Kasumi-1 (cell line): ENCODE data around the gene FHL1.

Experiments
- DNase-seq, 2 experiments: peaks; one replicate each; lab custom pipeline; 2025; lab: John Stamatoyannopoulos, UW

Gene FHL1

DNA sequence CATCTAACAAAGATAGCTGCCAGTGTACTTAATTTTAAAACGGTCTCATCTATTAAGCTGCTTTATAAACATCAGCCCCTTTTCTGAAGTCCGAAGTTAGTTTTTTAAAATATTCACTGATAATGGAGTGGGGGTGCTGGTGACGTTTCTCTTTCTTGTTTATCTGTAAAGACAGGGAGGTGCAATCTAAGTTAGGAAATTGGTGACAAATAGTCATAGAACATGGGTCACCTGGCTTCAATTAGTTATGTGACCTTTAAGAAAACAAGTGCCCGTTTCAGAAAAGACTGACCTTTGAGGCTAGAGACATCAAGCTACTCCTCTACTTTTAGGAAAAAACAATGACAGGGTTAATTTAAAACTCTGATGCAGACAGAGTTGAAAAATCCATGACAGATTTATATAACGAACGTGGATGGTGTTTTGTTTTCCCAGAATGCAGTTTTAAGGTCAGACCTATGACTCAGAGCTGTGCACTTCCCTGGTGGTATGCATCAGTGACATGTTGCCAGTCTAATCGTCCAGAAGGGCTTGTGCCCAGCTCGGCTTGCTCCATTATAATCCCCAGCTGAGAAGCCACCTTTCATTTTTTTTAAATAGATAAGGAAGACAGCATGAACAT, 38.2 kb downstream of the FHL1 start:
- DNase-seq: no peak

DNA sequence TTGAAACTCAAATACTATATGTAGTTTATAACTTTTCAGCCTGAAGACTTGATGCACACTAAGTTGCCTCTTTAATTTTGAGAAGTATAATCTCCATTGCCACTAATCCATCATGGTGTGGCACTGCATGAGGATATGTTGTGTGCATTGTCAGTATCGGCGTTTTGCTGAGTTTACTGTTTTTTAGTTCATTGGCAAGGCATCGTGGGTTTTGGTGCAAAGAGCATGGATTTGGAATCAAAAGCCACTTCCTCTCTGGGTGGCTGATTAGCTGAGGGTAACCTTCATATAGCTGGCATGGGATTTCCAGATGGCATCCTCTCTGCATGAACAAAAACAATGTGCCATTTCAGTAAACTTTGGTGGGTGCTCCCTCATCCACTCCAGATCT, 38.7 kb downstream of the FHL1 start:
- no peak for DNase-seq

DNA sequence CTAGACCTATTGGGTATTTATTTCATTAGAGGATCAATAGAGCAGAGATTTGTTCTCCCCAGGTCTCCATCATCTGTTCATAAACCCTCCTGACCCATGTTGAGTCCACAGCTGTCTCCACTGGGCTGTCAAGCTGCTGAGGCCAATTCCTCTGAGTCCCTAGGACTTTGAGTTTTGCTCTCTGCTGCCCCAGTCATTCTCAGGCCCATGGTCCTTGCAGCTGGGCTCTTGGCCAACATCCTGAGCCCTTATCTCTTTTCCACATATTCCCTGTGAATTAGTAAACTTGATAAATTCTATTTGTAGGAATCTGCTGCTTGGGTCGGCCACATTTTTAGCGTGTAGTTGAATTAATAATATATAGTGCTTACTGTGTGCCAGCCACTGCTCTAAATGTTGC, 41.9 kb downstream of the FHL1 start:
- DNase-seq: no peak

DNA sequence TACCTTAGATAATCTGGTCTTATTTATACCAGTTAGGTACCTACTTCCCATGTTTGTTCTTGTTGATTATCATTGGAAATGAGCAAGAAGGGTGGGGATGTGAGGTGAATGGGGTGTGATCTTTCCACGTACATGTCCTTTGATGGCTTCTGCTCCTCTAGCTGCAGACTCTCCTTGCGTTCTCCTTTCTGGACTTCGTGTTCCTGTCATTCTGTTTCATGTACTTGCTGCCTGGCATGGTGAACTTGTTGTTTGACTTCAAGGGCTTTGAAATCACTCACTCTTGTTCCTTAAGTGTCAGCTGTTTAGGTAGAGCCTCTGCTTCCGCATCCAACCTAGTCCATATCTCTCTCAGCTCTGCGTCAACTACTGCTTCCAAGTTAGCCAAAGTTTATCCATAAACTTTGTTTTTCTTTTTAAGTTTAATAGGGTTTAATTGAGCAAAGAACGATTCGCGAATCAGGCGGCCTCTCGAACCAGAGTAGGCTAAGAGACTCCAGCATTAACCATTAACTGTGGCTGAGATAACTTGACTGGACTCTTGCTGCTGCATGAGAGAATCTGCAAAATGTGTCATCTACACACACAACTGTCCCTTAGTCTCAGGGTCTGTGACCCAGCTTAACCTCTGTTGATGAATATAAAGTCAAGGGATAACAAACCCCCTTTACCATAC, 42.8 kb downstream of the FHL1 start:
- DNase-seq: no peak

DNA sequence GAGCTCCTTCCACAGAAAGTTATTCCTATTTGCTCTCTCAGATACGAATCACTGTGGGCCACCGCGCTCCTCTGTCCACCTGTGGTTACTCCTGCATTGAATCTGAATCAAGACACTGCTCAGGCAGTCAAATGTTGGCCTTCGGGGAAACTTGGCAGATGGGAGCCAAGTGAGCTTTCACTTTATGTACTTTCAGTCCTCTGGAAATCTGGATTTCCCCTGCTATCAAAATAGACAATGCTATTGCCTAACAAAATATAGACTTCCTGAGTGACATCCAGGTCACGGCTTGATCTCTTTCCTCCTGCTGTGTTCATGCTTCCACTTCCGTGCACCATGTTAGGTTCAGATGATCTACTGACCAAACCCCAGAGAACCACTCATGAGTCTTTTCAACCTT, 43.8 kb downstream of the FHL1 start:
- no peak for DNase-seq

DNA sequence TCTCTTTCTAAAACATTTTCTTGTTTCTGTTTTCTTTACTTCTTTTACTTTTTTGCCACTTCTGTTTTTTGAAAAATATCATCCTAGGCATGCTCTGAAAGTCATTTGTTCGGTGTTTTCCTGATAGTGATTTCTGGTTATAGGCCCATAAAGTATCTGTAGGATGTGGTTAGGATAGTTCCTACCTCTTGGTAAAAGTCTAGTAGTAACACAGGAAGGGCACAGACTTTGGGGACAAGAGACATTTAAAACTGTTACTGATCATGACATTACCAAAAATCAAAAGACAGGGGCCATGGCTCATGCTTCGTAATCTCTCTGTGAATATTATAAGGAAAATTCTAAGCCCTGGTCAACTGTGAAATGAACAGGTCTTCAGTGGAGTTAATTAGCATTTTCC, 44.8 kb downstream of the FHL1 start:
- DNase-seq: no peak

DNA sequence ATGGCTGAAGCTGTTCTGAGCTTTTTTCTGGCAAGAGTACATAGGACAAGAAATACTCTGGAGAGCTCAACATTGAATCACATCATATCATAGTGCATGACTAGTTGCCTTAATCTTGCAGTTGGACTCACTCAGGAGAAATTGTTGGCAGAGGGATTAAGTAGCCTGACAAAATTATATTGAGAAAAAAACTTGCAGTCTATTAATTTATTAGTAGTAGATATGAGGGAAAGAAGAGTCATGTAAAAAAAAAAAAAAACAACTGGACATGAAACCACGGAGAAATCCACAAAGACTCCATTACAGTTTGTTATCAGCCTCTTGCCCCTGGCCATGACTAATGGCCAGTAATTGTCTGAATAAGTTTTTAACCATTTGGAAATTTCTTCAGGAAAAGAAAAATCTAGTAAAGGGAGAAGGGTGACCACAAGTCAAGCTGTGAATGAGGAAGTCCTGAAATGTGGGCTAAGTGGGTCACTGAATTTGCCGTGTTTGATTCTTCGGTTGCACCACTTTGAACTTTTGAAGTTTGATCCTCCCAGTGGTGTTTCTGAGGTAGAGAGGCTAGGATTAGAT, 45.6 kb downstream of the FHL1 start:
- peak; percentile 21 to 28 for DNase-seq

DNA sequence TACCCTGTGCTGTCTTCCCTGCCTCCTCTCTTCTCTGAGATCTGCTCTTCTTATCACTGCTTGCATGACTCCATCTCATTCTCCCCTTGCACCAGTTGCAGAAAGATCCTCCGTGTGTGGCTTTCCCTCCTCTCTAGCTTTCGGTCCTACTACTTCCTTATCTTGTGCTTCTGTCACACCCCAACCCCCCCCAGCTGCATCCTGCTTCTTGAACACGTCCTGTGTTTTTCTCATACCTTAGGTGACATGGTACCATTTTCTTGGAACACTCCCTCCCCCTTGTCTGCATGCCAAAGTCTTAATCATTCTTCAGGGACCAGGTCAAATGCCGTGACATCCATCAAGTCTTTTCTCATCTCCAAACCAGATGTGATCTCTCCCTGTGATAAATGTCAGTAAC, 46.4 kb downstream of the FHL1 start:
- peak; percentile 43 to 48 for DNase-seq

DNA sequence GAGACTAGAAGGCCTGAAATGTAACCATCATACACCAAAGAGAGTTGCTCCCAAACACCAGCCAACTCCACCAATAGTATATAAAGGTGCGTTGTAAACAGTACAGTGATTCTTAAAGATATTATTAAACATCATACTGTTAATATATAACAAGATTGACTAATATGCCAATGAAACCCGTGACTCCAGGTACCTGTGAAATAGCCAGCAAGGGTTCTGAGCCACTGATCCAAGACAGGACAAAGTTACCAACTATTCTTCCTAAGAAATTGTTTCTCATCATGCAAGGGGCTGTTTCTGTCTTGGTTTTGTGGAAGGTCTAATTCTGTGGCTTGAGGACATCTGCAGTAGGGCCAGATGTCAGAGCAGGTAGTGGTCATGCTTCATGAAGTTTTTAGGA, 47.2 kb downstream of the FHL1 start:
- no peak for DNase-seq

DNA sequence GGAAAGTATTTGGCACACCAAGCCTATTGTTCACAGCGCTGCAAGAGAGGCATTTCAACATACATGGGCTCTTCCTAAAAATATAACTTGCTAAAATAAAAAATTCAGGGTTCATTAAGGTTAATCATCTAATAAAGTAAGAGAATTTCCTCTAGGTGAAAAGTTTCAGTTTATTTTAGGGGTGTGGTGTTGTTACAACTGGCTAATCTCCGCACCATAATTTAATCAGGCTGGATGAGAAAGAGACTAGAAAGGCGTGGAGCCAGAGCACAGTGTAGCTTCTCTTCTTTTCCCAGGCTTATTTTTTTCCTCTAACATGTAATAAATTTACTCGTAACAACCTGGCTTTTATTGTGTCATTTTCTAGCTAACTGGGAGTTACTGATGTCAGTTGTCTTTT, 47.9 kb downstream of the FHL1 start:
- DNase-seq: no peak

DNA sequence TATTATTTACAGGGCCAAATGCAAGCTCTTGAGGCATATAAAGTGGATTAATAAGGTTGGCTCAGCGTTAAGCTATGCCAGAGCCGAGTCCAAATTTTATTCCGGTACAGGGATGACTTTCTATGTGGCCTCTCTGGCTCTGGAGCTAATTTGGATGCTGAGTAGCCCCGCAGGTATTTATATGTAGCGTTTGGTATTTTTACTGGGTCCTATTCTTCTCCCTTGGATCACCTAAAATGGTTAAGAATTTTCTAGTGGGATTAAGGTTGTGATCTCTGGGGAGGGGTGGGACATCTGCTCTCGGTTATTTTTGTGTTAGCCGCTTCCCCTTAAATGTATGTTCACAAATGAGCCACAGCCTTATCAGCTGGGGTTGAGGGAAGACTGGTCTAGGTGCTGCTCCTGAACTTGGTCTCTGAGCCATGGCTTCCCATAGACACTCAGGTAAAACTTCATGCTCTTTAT, 49.4 kb downstream of the FHL1 start:
- no peak for DNase-seq

DNA sequence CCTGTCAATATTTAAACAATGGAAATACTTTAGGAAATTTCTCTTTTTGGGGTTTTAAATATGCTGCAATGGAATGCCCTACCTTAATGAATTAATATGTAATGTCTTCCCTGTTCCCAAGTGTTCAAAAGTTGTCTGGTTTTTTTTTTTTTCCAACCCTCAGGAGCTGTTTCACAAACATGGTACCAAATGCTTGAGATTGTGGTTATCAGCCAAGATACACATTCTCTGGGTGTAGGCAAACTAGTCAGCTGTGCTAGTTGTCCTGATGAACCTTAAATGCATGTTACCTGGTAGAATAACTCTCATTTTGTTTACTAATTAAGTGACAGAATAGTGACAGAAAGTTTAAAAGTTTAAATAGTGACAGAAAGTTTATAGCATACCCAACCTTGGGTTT, 50.7 kb downstream of the FHL1 start:
- no peak for DNase-seq

DNA sequence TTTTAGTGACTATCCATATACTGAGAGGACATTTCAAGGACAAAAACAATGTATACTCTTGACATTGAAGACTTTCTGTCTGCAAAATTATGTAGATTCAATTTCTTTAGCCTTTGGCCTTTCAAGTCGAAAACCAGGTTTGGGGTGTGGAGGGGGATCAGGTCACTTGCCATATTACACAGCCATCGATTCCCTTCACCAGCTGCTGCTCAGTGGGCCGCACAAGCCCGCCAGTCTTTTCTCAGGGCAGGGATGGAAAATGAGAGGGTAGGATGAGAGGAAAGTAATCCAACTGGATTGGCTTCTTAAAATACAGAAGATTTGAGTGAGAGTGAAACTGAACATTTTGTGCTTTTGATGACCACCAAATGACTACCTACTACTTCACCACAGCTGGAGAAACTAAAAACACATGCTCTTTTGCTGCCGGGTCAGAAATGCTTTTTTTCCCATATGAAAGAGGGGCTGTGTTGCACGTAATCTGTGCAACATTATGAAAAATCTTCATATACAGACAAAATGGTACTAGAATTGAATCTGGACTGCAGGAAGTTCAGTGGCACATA, 51.4 kb downstream of the FHL1 start:
- DNase-seq: no peak

DNA sequence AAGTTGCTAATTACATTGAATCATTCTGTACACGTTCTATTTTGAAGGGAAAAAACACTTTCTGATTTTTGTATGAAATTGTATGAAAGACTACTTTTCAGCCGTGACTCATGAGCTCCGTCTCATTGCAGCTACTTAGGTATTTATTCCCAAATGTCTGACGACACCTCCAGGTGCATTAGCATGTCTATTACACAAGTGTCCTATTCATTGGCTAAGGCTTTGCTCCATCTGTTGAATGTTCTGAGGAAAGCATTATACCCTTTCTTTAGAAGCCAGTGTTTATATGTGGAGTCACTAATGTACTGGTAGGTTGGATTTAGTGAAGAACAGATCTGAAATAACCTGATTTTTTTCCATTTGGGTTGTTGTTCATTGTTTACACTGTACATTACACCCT, 52.0 kb downstream of the FHL1 start:
- DNase-seq: no peak

DNA sequence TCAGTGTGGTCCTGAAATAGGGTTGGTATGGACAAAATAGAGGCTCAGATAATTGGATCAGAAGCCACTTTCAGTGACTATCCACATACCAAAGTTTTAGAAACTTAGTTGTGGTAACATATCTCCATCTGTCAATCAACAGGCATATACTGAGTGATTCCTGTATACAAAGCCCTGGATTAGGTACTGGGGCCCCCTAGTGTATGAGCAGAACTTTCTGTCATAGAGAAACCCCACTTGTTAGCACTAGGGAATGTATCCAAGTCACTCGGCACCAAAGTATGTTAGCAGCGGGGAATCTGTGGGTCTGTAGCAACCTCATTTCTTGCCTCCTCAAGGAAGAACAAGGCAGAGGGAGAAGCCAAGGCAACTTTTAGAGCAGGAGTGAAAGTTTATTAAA, 53.1 kb downstream of the FHL1 start:
- DNase-seq: peak; percentile 5 to 44

DNA sequence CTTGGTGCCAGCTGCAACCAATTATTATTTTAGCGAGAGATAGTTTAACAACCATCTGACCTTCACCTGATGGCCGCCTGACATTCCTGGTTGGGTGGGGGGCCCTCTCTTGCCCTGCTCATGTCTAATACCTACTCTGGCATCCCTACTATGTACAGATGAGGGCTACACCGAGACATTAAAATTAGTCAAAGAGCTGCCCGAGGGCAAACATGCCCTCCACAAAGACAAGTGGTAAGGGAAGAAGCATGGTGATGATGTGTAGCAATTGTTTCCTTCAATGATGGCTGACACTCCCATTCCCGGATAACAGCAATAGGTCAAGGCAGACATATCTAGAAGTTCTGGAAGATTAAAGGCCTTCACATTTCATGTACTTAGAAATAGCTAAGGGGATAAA, 54.3 kb downstream of the FHL1 start:
- DNase-seq: no peak

DNA sequence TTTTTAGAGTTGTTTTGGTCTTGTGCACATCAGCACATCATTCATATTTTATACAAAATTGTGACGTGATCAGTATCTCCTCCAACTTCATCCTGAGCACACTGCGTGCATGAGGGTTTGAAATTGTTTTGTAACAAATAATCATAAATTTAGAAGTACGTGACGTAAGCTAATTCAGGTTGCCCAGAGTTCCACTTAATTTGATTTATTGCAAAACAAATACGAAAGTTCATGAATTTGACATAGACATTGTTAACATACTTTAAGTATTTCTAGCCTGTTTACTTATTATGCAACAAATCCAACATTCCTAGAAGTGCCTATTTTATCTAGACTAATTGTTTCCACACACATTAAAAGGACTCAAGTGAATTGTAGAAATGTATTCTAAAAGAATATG, 55.6 kb downstream of the FHL1 start:
- DNase-seq: no peak

DNA sequence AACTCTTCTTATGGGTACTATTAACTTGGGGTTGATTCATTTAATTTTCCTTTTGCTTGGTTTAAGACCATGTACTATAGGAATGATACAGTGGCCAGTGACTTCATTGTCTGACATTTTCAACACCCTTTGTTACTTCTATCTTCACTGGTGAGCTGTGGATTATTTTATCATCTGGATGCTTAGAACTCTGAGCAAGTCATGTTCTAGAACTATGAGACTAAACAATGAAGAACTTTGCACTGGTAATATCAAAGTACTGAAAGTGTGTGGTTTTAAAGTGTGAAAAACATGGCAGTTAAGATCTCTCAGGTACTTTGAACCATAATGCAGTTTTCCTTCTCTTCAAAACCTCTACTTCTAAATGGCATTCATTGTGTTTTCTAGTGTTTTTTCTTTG, 56.1 kb downstream of the FHL1 start:
- no peak for DNase-seq

DNA sequence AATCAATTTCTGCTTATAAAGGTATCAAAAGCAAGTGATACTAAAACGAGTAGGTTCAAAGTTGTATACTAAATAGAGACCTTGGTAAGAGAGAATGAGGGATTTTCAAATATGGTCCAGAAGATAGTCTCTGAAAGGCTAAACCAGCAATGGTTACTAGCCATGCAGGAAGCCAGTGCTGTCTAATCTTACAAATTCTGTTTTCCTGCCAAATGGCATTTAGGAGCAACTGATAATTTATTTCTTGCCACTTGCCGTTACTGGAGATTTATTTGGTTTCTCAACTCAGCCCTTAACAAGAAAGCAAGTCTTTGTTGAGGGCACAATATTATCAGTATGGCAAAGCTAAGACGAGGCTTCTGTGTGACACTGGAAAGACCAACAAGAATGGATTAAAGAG, 56.6 kb downstream of the FHL1 start:
- DNase-seq: no peak

DNA sequence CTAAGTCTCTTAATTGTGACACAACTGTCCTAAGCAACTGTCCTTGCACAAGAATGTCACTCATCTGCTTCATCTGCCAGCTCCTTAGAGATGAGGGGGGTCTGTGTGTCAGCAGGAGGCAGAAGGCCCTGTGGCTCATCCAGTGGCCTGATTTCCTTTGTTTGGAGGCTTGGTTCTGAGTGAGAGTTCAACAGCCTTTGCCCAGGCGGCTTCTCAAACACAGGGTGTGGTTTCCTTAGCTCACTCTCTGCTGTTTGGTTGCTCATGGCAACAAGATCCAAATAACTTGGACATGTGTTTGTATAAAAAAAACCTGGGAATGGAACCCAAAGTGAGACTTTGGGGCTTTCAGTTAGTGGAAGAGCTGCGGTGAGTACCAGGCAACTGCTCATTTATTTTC, 57.2 kb downstream of the FHL1 start:
- peak in 1 of 2 experiments; percentile 1 for DNase-seq

DNA sequence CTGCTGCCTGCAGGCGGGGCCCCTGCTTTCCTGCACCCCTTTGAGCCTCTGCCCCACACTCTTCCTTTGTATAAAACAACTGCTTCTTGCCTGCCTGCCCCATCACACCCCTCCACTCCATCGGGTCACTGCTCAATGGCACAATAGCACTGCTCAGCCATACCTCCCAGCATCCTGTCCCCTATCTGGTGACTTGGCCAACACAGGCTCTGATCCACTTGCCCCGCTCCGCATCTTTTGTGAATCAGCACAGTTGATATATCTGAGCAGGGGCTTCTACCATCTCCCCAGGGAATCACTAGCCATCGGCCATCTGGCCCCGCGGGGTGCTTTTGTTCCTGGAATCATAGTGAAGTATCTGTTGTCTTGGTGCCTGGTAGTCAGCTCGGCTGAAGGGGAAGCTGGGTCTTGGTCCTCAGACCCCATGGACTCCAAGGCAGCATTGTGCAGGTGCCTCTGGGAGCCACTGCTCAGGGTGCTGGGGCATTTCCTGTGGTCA, 58.6 kb downstream of the FHL1 start:
- no peak for DNase-seq

DNA sequence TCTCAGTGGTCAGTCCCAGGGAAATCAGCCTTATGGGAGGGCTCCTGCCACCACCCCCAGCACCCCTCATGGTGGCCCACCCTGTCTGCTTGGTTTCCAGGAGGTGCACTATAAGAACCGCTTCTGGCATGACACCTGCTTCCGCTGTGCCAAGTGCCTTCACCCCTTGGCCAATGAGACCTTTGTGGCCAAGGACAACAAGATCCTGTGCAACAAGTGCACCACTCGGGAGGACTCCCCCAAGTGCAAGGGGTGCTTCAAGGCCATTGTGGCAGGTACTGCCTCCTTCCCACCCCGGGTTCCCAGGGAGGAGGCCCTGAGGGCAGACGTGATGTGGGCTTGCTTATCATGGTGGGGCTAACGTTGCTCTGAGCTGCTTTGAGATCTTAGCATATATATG, 59.6 kb downstream of the FHL1 start:
- no peak for DNase-seq

DNA sequence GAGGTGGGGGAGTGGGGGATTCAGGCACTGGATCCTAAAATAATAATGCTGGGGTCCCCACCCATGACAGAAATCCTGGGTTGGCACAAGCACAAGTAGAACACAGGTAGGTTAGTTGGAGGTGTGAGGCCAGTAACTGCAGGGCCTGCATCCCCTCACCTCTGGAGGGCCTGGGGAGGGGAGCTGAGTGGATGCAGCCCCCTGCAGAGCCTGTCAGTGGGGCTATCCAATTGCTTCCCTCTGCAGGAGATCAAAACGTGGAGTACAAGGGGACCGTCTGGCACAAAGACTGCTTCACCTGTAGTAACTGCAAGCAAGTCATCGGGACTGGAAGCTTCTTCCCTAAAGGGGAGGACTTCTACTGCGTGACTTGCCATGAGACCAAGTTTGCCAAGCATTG, 60.2 kb downstream of the FHL1 start:
- DNase-seq: no peak
